Medulla oblongata (tissue), 1 donor: ENCODE measurements around the gene RNF168.
"Not testable (repeated sequence)": the region's sequence is repeated elsewhere in the genome, so short reads cannot be mapped to it uniquely, and the experiment has no call there.

Source experiments
- DNase-seq: peaks from one replicate; pipeline ENCODE4 v3.0.0-alpha.2; 2015; ENCODE audit errors: extremely low spot score

RNF168 gene

GRCh38 chr3:196470182-196470581, 33.4 kb downstream of the RNF168 start:
- DNase-seq = not testable (repeated sequence)

DNA sequence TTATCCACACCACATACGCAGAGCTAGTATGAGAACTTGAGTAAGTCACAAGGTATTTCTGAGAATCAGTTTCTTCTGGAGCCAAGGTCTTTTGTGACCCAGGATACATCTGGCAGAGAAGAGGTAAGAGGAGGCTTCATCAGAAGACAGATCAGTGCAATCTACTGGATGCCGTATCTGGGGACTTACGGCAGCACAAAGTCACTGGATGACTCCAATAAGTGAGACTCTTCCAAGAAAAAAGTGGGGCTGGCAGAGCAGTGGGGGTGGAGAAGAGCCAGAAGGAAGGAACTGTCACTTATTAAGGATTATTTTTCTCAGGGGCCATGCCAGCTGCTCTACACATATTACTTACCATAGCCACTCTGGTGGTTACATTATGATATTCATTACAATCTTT, 39.8 kb downstream of the RNF168 start:
- DNase-seq = no peak

- no peak for DNase-seq
Measured at GRCh38 chr3:196463478-196463756, 40.2 kb downstream of the RNF168 start.

DNA sequence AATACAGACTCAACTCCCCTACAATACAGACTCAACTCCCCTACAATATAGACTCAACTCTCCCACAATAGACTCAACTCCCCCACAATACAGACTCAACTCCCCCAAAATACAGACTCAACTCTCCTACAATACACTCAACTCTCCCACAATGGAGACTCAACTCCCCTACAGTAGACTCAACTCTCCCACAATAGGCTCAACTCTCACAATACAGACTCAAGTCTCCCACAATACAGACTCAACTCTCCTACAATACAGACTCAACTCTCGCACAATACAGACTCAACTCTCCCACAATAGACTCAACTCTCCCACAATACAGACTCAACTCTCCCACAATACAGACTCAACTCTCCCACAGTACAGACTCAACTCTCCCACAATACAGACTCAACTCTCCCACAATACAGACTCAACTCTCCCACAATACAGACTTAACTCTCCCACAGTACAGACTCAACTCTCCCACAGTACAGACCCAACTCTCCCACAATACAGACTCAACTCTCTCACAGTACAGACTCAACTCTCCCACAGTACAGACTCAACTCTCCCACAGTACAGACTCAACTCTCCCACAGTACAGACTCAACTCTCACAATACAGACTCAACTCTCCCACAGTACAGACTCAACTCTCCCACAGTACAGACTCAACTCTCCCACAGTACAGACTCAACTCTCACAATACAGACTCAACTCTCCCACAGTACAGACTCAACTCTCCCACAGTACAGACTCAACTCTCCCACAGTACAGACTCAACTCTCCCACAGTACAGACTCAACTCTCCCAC, 40.7 kb downstream of the RNF168 start:
- DNase-seq = not testable (repeated sequence)

DNA sequence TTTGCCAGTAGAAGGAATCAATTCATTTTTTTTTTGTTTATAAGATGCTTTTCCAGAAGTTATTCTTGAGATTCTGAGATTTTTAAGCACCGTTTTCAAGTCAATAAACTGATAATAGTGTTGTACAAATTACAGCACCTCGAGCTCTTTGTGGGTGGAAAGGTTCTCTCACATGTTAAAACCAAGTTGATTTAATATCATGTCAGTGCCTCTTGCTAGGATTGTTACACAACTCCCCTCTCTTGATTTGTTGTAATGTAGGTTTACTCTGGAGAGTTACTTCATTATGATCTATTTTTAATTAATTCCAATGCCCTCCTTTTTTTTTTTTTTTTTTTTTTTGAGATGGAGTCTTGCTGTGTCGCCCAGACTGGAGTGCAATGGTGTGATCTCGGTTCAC, 45.5 kb downstream of the RNF168 start:
- DNase-seq = no peak

DNA sequence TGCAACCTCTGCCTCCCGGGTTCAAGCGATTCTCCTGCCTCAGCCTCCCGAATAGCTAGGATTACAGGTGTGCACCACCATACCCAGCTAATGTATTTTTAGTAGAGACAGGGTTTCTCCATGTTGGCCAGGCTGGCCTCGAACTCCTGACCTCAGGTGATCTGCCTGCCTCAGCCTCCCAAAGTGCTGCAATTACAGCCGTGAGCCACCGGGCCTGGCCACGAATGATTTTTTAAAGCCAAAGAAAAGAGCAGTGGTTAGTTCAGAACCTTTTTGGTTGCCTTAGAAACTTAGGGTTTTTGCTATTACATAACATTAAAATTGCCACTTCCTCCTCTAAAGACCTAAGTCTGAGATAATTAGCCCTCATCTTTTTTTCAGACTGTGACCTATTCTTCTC, 46.1 kb downstream of the RNF168 start:
- DNase-seq = not testable (repeated sequence)

DNA sequence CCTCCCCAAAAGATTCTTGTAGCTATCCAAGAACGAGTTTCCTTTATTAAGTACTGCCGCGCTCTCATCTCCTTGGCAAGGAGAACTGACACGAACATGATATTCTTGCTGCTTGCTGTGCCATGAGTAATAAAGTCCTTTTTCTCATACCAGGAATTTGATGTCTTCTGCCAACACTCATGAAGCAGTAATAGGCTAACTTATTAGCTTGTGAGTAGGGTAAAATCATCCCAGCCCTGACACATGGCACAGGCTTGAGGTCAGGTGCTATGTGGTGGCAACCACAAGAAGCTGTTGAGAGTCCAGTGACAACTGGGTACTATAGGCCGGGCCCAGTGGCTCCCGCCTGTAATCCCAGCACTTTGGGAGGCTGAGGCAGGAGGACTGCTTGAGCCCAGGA, 48.6 kb downstream of the RNF168 start:
- DNase-seq = no peak

- DNase-seq = not testable (repeated sequence)
Measured at GRCh38 chr3:196445391-196445790, 58.2 kb downstream of the RNF168 start.

DNA sequence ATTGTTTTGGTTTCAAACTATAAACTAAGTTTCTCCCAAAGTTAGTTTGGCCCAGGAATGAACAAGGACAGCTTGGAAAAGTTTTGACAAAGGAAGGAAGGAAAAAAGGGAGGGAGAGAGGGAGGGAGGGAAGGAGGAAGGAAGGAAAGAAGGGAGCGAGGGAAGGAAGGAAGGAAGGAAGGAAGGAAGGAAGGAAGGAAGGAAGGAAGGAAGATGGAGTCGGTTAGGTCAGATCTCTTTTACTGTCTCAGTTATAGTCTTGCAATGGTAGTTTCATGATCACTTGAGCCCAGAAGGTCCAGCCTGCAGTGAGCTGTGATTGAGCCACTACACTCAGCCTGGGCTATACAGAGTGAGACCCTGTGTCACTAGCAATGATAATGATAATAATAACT, 59.1 kb downstream of the RNF168 start:
- no peak for DNase-seq

GRCh38 chr3:196440696-196441095, 62.9 kb downstream of the RNF168 start:
- DNase-seq = no peak

DNA sequence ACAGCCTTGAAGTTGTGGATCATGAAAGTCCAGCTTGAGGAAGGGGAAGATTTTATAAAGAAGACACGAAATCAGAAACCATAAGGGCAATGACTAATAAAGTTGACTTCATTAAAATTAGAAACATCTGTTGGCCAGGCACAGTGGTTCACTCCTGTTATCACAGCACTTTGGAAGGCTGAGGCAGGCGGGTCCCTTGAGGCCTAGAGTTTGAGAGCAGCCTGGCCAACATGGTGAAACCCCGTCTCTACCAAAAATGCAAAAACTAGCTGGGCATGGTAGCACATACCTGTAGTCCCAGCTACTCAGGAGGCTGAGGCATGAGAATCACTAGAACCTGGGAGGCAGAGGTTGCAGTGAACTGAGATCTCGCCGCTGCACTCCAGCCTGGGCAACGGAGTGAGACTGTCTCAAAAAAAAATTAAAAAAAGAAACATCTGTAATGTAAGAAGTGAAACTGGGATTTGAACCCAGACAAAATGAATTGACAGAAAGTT, 63.5 kb downstream of the RNF168 start:
- DNase-seq = no peak

DNA sequence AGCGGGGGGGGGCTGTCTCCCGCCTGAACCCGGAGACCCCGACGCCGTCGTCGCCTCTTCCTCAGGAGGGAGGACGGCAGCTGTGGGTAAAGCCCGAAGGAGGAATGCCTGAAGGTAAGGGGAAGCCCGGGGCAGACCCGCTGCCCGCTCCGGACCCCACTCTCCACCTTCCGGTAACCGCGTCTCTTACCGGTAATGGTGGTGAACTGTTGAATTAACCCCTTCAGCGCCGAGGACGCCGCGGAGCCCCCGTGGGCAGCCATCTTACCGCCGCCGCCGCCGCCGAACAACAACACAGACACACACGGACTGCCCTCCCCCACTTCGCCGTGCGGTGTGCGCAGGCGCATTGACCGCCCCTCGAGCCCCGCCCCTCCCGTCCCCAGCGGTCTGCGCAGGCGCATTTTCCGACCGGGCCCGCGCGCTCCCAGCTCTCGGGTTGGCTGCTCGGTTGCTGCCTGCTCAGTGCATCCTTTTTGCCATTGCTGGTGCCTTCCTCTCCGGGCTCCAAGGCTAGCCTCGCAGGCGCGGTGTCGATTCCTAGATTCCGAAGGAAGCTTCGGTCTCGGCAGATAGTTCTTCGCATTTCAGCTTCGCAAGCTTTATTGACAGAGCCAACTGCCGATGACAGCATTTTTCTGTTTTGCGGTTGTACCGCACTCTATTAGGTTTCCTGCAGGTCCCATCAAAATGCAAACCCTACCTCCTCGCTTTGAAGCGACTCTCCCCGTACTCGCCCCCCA, 71.3 kb downstream of the RNF168 start, which contains the start of gene UBXN7:
UBXN7 (minus strand) TSS at position 291 of the 743 bp plus-strand sequence; CDS start at position 263, 28 bp downstream.
- peak; percentile 94 for DNase-seq

- DNase-seq = peak; percentile 61
Measured at GRCh38 chr3:196431181-196432136, 72.1 kb downstream of the RNF168 start.

GRCh38 chr3:196428041-196428440, 75.5 kb downstream of the RNF168 start:
- DNase-seq = no peak

DNA sequence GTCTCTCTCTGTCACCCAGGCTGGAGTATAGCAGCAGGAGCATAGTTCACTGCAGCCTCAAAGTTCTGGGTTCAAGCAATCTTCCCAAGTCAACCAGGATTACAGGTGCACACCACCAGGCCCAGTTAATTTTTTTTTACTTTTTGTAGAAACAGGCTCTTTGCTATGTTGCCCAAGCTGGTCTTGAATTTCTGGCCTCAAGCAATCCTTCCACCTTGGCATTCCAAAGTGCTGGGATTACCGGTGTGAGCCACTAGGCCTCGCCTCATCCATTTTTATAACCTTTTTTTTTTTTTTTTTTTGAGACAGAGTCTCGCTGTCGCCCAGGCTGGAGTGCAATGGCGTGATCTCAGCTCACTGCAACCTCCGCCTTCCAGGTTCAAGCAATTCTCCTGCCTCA, 79.1 kb downstream of the RNF168 start:
- not testable (repeated sequence) for DNase-seq

- DNase-seq = peak; percentile 38
Measured at GRCh38 chr3:196423044-196423781, 80.4 kb downstream of the RNF168 start.

- not testable (repeated sequence) for DNase-seq
Measured at GRCh38 chr3:196421668-196422067, 81.9 kb downstream of the RNF168 start.

DNA sequence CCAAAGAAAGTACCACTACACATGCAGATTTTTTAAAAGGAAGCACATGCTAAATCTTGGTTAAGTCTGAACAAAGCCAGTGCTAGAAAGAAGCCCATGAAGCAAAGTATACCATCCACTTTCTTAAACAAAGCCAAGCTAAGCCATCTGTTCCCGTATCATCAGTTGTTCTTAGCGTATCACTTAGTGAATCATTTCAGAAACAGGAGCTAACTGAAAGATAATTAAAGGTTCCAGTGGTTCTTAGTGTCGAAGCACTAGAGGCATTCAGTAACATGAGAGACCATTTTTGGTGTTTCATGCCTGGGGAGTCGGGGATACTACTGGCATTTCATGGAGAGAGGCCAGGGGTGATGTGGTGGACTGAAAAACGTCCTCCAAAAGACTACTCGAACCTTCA, 84.2 kb downstream of the RNF168 start:
- no peak for DNase-seq
